ENCODE results near the gene C16orf95. TPM values are rescaled to one million over a fixed set of nuclear protein-coding genes. Genes with fewer than 3 reads are reported as not detected.
A peak's percentile ranks its signal among the peaks of the same experiment; 100 is the strongest.

Gene C16orf95
- total RNA-seq, 1 experiment from 2014 or later: 22.8 TPM

GRCh38 chr16:87316450-87316922, 706 bp downstream of the C16orf95 start:
- DNase-seq (ENCODE audit: low spot score): no peak

GRCh38 chr16:87314990-87315420, 2.2 kb downstream of the C16orf95 start:
- no peak for DNase-seq (ENCODE audit: low spot score)

- DNase-seq (ENCODE audit: low spot score): no peak
Measured at GRCh38 chr16:87312008-87312407, 5.2 kb downstream of the C16orf95 start.

GRCh38 chr16:87311387-87311786, 5.8 kb downstream of the C16orf95 start:
- DNase-seq (ENCODE audit: low spot score): no peak

- DNase-seq (ENCODE audit: low spot score): no peak
Measured at GRCh38 chr16:87310610-87311009, 6.6 kb downstream of the C16orf95 start.

GRCh38 chr16:87309620-87310525, 7.3 kb downstream of the C16orf95 start:
- no peak for DNase-seq (ENCODE audit: low spot score)

GRCh38 chr16:87308826-87309225, 8.4 kb downstream of the C16orf95 start:
- no peak for DNase-seq (ENCODE audit: low spot score)

GRCh38 chr16:87306516-87306915, 10.7 kb downstream of the C16orf95 start:
- no peak for DNase-seq (ENCODE audit: low spot score)

GRCh38 chr16:87305505-87306391, 11.4 kb downstream of the C16orf95 start:
- peak; percentile 72 for DNase-seq (ENCODE audit: low spot score)

- no peak for DNase-seq (ENCODE audit: low spot score)
Measured at GRCh38 chr16:87304951-87305350, 12.2 kb downstream of the C16orf95 start.

- DNase-seq (ENCODE audit: low spot score): no peak
Measured at GRCh38 chr16:87303962-87304521, 13.2 kb downstream of the C16orf95 start.

GRCh38 chr16:87303431-87303930, 13.7 kb downstream of the C16orf95 start:
- DNase-seq (ENCODE audit: low spot score): peak; percentile 84

- no peak for DNase-seq (ENCODE audit: low spot score)
Measured at GRCh38 chr16:87298857-87299465, 18.2 kb downstream of the C16orf95 start.

- DNase-seq (ENCODE audit: low spot score): no peak
Measured at GRCh38 chr16:87297918-87298631, 19.1 kb downstream of the C16orf95 start.

- no peak for DNase-seq (ENCODE audit: low spot score)
Measured at GRCh38 chr16:87297407-87297806, 19.8 kb downstream of the C16orf95 start.

GRCh38 chr16:87295661-87296531, 21.3 kb downstream of the C16orf95 start:
- no peak for DNase-seq (ENCODE audit: low spot score)

- peak; percentile 58 for DNase-seq (ENCODE audit: low spot score)
Measured at GRCh38 chr16:87295259-87295658, 21.9 kb downstream of the C16orf95 start.

- DNase-seq (ENCODE audit: low spot score): no peak
Measured at GRCh38 chr16:87293990-87294389, 23.2 kb downstream of the C16orf95 start.

- DNase-seq (ENCODE audit: low spot score): no peak
Measured at GRCh38 chr16:87291944-87292343, 25.2 kb downstream of the C16orf95 start.
